Natural killer cell (primary cell): ENCODE measurements around the gene CHSY1. TPM values are rescaled to one million over a fixed set of nuclear protein-coding genes. Genes with fewer than 3 reads are reported as not detected.

Source experiments
- ATAC-seq, 3 donors: fragments of 150-1000 bp in 2 of 3; fragments of 200-7000 bp in 1 of 3; cut with Tn5 transposase; 1 replicate in 1 of 3; 2 replicates in 2 of 3; pipeline ENCODE4 v1.10.0; 2021; ENCODE audit warnings: mild to moderate bottlenecking in 2 of 3, moderate library complexity in 2 of 3
- DNase-seq, 2 donors: peaks; one replicate each; pipeline versions ENCODE4 v3.0.0 to v3.0.0-alpha.2; 2013 to 2021; ENCODE audit warnings: mixed read lengths in 1 of 2
- H3K27ac ChIP-seq: one replicate; pipeline ENCODE4 v1.5.1; 2013; ENCODE audit warnings: mild to moderate bottlenecking, low read length
- H3K27me3 ChIP-seq: one replicate; pipeline ENCODE4 v1.6.1; 2013; ENCODE audit warnings: low read length; ENCODE audit not compliant: control insufficient read depth, insufficient read depth
- H3K36me3 ChIP-seq: one replicate; pipeline ENCODE4 v1.6.1; 2013; ENCODE audit warnings: low read length; ENCODE audit not compliant: control insufficient read depth, insufficient read depth
- H3K4me1 ChIP-seq: one replicate; pipeline ENCODE4 v1.6.1; 2013; ENCODE audit warnings: low read length; ENCODE audit not compliant: control insufficient read depth, insufficient read depth
- H3K4me3 ChIP-seq: one replicate; pipeline ENCODE4 v1.5.1; 2013; ENCODE audit warnings: low read length
- H3K9me3 ChIP-seq: one replicate; pipeline ENCODE4 v1.6.1; 2013; ENCODE audit warnings: low read length; ENCODE audit not compliant: control insufficient read depth, insufficient read depth
- H3K27ac Mint-ChIP-seq, 2 donors: one replicate each; pipeline ENCODE4 v1.8.0; 2022; ENCODE audit warnings: mild to moderate bottlenecking in 2 of 2, mixed read lengths in 2 of 2, moderate library complexity in 1 of 2
- H3K27me3 Mint-ChIP-seq, 2 donors: one replicate each; pipeline ENCODE4 v1.8.0; 2022; ENCODE audit warnings: low read depth in 2 of 2, mixed read lengths in 2 of 2
- H3K36me3 Mint-ChIP-seq: one replicate; pipeline ENCODE4 v1.8.0; 2022; ENCODE audit warnings: mixed read lengths
- H3K4me1 Mint-ChIP-seq, 2 donors: one replicate each; pipeline ENCODE4 v1.8.0; 2022; ENCODE audit warnings: mixed read lengths in 2 of 2
- H3K4me3 Mint-ChIP-seq: one replicate; pipeline ENCODE4 v1.8.0; 2022; ENCODE audit warnings: mild to moderate bottlenecking, moderate library complexity, mixed read lengths
- H3K9me3 Mint-ChIP-seq, 2 donors: one replicate each; pipeline ENCODE4 v1.8.0; 2022; ENCODE audit warnings: mixed read lengths in 2 of 2
- WGBS: methylation state at CpG from one replicate; pipeline ENCODE4 v1.1.7; 2013; ENCODE audit warnings: missing lambda C conversion rate; ENCODE audit not compliant: insufficient coverage; 5-methylcytosine and 5-hydroxymethylcytosine counted together
- intact Hi-C: fragments of 100-400 bp; cut with micrococcal nuclease; formaldehyde crosslinking; loops from one replicate; pipeline ENCODE4 v1.14.2; 2022
- total RNA-seq, 4 donors: library from RNA; stranded (reverse); fragments of 120-200 nt in 1 of 4; gene quantifications; one replicate each; pipeline versions ENCODE4 v1.2.3 to v1.2.4, GENCODE V29; 2013 to 2022
- TF ChIP-seq, protein P1 (sequence below): fragments of 200-600 bp; IDR thresholded peaks from one replicate; pipeline ENCODE4 v1.8.0; 2022; ENCODE audit warnings: antibody characterized with exemption

The CHSY1 gene
- total RNA-seq, 3 donors from 2014 or later (not counting 1 experiment from before 2014, with no cell fraction given), result 21.1 to 32.5 (median 30.8) TPM

DNA sequence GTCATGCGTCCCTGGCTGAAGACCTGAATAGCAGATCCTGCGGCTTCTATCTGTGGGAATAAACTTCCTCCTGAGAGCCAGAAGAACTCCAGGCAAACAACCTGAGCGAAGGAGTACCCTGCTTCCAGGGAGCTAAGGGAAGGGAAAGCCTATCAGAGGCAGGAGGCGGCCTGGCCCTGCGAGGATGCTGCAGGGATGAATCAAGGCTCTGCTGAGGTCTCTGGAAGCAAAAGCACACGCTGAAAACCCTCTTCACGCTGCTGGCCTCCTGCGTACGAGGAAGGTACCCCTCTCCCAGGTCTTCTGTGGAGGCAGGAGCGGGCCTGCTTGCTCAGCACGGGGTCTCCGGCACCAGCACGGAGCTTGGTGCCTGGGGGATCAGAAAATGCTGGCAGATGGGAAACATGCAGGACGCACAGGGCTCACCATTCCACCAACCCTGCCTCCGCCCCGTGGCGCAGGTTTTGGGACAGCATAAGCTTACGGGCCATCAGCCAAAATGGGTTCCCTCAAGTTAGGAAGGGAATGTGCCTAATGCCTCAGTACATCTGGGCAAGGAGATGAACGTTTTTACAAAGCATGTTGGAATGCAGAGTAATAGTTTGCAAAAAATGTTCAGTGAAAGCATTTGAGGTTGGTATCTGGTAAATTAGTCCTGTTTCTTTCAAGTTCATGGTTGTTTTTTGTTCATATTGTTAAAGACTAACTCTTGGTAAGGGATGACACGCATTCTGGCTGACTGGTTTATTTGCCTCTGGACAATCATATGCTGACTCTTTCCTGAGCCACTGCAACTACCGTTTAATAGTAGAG is 72.3 kb downstream of the CHSY1 start:
- H3K9me3 Mint-ChIP-seq, result no peaks in the 10 kb centered on the region
- H3K36me3 Mint-ChIP-seq, result peaks cover 10% of the 10 kb centered on the region
- H3K36me3 ChIP-seq, result peaks cover 8% of the 10 kb centered on the region
- TF ChIP-seq, protein P1, sequence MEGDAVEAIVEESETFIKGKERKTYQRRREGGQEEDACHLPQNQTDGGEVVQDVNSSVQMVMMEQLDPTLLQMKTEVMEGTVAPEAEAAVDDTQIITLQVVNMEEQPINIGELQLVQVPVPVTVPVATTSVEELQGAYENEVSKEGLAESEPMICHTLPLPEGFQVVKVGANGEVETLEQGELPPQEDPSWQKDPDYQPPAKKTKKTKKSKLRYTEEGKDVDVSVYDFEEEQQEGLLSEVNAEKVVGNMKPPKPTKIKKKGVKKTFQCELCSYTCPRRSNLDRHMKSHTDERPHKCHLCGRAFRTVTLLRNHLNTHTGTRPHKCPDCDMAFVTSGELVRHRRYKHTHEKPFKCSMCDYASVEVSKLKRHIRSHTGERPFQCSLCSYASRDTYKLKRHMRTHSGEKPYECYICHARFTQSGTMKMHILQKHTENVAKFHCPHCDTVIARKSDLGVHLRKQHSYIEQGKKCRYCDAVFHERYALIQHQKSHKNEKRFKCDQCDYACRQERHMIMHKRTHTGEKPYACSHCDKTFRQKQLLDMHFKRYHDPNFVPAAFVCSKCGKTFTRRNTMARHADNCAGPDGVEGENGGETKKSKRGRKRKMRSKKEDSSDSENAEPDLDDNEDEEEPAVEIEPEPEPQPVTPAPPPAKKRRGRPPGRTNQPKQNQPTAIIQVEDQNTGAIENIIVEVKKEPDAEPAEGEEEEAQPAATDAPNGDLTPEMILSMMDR, result no peak
- H3K27me3 ChIP-seq, result no peaks in the 10 kb centered on the region
- no peak overlapping the region for H3K27ac ChIP-seq
- H3K4me3 ChIP-seq, result no peak overlapping the region
- DNase-seq, result no peak
- no peaks in the 10 kb centered on the region for H3K9me3 ChIP-seq
- intact Hi-C loops, result no loop called here
- H3K4me1 Mint-ChIP-seq, result peaks cover 48 to 58% of the 10 kb centered on the region in 2 donors
- ATAC-seq, result no peak
- H3K27me3 Mint-ChIP-seq, result no peaks in the 10 kb centered on the region
- peak overlapping the region in 1 of 2 donors; percentile 35 for H3K27ac Mint-ChIP-seq
- 94% methylated on average over 20 of the region's 21 CpGs for WGBS
- H3K4me1 ChIP-seq, result peaks cover 7% of the 10 kb centered on the region
- no peak overlapping the region for H3K4me3 Mint-ChIP-seq

DNA sequence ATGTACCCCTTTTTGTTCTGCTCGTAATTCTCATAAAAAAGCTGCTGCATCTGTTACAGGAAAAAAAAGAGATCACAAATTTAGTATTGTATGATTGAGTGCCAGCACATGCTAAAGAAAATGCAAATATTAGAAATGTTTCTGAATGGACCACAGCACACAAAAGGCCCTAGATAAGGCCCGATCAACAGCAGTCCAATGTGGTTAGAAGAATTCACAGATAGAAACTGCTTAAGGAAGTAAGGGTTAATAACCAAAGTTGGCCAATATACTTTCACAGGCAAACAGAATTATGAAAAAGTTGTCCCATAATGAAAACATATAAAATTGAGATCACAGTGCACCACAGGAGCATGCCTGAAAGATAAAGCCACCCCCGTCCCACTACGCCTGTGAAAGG is 72.9 kb downstream of the CHSY1 start:
- peaks cover 10% of the 10 kb centered on the region for H3K36me3 Mint-ChIP-seq
- intact Hi-C loops, result no loop called here
- H3K36me3 ChIP-seq, result peaks cover 8% of the 10 kb centered on the region

DNA sequence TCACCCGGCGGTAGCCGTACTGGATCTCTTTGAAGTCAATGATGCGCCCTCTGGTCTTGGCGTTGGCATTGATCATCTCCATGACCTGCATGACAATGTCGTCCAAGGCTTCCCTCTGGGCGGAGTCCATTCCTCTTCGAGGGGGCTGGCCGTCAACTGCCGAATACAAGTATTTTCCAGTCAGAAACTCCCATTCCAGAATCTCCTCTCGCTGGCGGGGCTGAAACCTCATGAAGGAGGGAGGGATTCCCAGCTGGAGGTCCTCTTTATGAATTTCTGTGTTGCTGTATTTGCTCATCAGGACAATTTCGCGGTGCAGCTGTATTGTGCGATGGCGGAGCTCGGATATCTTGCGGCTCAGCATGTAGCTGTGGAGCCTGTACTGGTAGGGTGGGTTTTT is 73.4 kb downstream of the CHSY1 start:
- Mint-ChIP-seq H3K27me3 (no peaks in the 10 kb centered on the region), H3K36me3 (peaks cover 10% of the 10 kb centered on the region), H3K27ac (no peak overlapping the region), H3K4me3 (no peak overlapping the region), H3K9me3 (no peaks in the 10 kb centered on the region), H3K4me1 (peaks cover 45 to 61% of the 10 kb centered on the region in 2 donors)
- Histone ChIP-seq H3K4me1 (peaks cover 7% of the 10 kb centered on the region), H3K4me3 (no peak overlapping the region), H3K27ac (no peak overlapping the region), H3K36me3 (peaks cover 8% of the 10 kb centered on the region), H3K27me3 (no peaks in the 10 kb centered on the region), H3K9me3 (no peaks in the 10 kb centered on the region)
- no peak for DNase-seq
- ATAC-seq, result no peak
- intact Hi-C loops, result no loop called here
- 98% methylated on average over 18 of the region's 18 CpGs for WGBS
- TF ChIP-seq, protein P1, result no peak

More for the DNA sequence above, 72.9 kb downstream of the CHSY1 start:
- TF ChIP-seq, protein P1, result no peak
- 93% methylated on average over 4 of the region's 4 CpGs for WGBS
- Histone ChIP-seq H3K27me3 (no peaks in the 10 kb centered on the region), H3K9me3 (no peaks in the 10 kb centered on the region), H3K4me1 (peaks cover 7% of the 10 kb centered on the region), H3K4me3 (no peak overlapping the region), H3K27ac (no peak overlapping the region)
- Mint-ChIP-seq H3K4me3 (no peak overlapping the region), H3K27ac (no peak overlapping the region), H3K9me3 (no peaks in the 10 kb centered on the region), H3K27me3 (no peaks in the 10 kb centered on the region), H3K4me1 (peaks cover 49 to 62% of the 10 kb centered on the region in 2 donors)
- DNase-seq (no peak), ATAC-seq (no peak)
